GM19240 (cell line): ENCODE measurements around the gene THBS4.

Experiments
- DNase-seq: peaks from one replicate; pipeline ENCODE4 v3.0.0; 2011; ENCODE audit warnings: low spot score; ENCODE audit not compliant: insufficient read length

Gene THBS4

GRCh38 chr5:80034962-80035821 lies at the start of gene THBS4:
THBS4 (plus strand) TSS chr5:80035348; CDS start chr5:80035538, 190 bp downstream.
- no peak for DNase-seq

- DNase-seq = no peak
These were observed 48.9 kb upstream of the THBS4 start for GRCh38 chr5:79986260-79986659.

- DNase-seq = no peak
These were observed 44.9 kb upstream of the THBS4 start for GRCh38 chr5:79990205-79990597.

GRCh38 chr5:79990598-79991507 lies 44.3 kb upstream of the THBS4 start, which contains the start of gene MTX3:
MTX3 (minus strand) TSS chr5:79991262; CDS start chr5:79991238, 24 bp downstream.
- DNase-seq = peak; percentile 61

GRCh38 chr5:79992891-79993657 lies 42.1 kb upstream of the THBS4 start:
- DNase-seq = no peak

GRCh38 chr5:79999722-80000121 lies 35.4 kb upstream of the THBS4 start:
- no peak for DNase-seq

- DNase-seq = no peak
These were observed 32.5 kb upstream of the THBS4 start for GRCh38 chr5:80002677-80003076.

GRCh38 chr5:80008995-80009765 lies 26.0 kb upstream of the THBS4 start:
- no peak for DNase-seq

GRCh38 chr5:80010754-80011392 lies 24.3 kb upstream of the THBS4 start:
- no peak for DNase-seq

GRCh38 chr5:80025069-80025468 lies 10.1 kb upstream of the THBS4 start:
- DNase-seq = no peak

GRCh38 chr5:80026841-80027240 lies 8.3 kb upstream of the THBS4 start:
- DNase-seq = no peak

GRCh38 chr5:80031109-80031508 lies 4.0 kb upstream of the THBS4 start:
- no peak for DNase-seq

- DNase-seq = no peak
These were observed 1.6 kb upstream of the THBS4 start for GRCh38 chr5:80033513-80033912.

GRCh38 chr5:80034559-80034958 lies 589 bp upstream of the THBS4 start:
- no peak for DNase-seq

- no peak for DNase-seq
These were observed 691 bp downstream of the THBS4 start for GRCh38 chr5:80035839-80036238.

- no peak for DNase-seq
These were observed 1.5 kb downstream of the THBS4 start for GRCh38 chr5:80036615-80037014.

- DNase-seq = no peak
These were observed 2.2 kb downstream of the THBS4 start for GRCh38 chr5:80037366-80037765.

GRCh38 chr5:80039650-80040049 lies 4.5 kb downstream of the THBS4 start:
- no peak for DNase-seq

GRCh38 chr5:80041527-80041926 lies 6.4 kb downstream of the THBS4 start:
- no peak for DNase-seq

- no peak for DNase-seq
These were observed 7.2 kb downstream of the THBS4 start for GRCh38 chr5:80042330-80042729.
